Activated CD4-positive, alpha-beta memory T cell treated with anti-CD3 and anti-CD28 coated beads for 36 hours (primary cell): ENCODE measurements around the gene BMPR2. TPM values are rescaled to one million over a fixed set of nuclear protein-coding genes. Genes with fewer than 3 reads are reported as not detected.
A peak's percentile ranks its signal among the peaks of the same experiment; 100 is the strongest.

Experiments
- CTCF ChIA-PET: fragments of 350-600 bp; sonication (Branson Sonifier 250); formaldehyde crosslinking; loops from one replicate; lab custom pipeline; 2021; ENCODE audit warnings: antibody characterized with exemption, inconsistent platforms; lab: Charles Lee
- POLR2A ChIA-PET: fragments of 350-600 bp; sonication (Branson Sonifier 250); formaldehyde crosslinking; loops from one replicate; lab custom pipeline; 2021; ENCODE audit warnings: antibody characterized with exemption; lab: Charles Lee
- DNase-seq: peaks from one replicate; pipeline ENCODE4 v3.0.0-alpha.2; 2020
- H3K27ac Mint-ChIP-seq: one replicate; pipeline ENCODE4 v1.8.0; 2021; ENCODE audit warnings: mixed read lengths
- H3K27me3 Mint-ChIP-seq: one replicate; pipeline ENCODE4 v1.8.0; 2021; ENCODE audit warnings: mixed read lengths
- H3K36me3 Mint-ChIP-seq: one replicate; pipeline ENCODE4 v1.8.0; 2021; ENCODE audit warnings: mixed read lengths
- H3K4me1 Mint-ChIP-seq: one replicate; pipeline ENCODE4 v1.8.0; 2021; ENCODE audit warnings: low read depth, mixed read lengths
- H3K4me3 Mint-ChIP-seq: one replicate; pipeline ENCODE4 v1.8.0; 2021; ENCODE audit warnings: mild to moderate bottlenecking, mixed read lengths
- H3K9me3 Mint-ChIP-seq: one replicate; pipeline ENCODE4 v1.8.0; 2021; ENCODE audit warnings: mixed read lengths
- intact Hi-C: fragments of 100-400 bp; cut with micrococcal nuclease; formaldehyde crosslinking; loops from one replicate; pipeline ENCODE4 v1.15.1; 2023
- total RNA-seq, 2 experiments: library from RNA; stranded (reverse); gene quantifications; one replicate each; pipeline ENCODE4 v1.2.3, GENCODE V29; 2021

The BMPR2 gene
- total RNA-seq, 2 experiments from 2014 or later: 8.2 to 8.7 TPM

DNA sequence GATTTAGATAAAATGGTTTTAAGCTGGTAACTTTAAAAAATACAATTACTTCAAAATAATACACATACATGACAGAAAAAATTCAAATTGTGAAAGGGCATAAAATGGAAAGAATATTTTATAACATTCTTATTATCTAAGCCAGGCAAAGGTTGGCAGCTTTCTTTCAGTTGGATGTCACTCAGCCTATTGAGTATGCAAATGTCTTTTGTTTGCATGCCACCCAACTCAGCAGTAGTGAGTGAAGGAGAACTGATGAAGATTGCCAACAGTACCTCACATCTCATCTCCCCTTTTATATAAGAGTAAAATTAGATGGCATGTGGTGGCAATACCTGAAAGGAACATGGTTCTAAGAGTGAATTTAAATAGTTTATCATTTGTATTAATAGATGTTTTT, 24.8 kb downstream of the BMPR2 start:
- no peak for DNase-seq
- peaks cover 2% of the 10 kb centered on the region for H3K4me1 Mint-ChIP-seq
- POLR2A ChIA-PET: no interaction called here
- no peak overlapping the region for H3K27ac Mint-ChIP-seq
- H3K4me3 Mint-ChIP-seq: no peak overlapping the region
- H3K27me3 Mint-ChIP-seq: no peaks in the 10 kb centered on the region
- no peaks in the 10 kb centered on the region for H3K9me3 Mint-ChIP-seq
- H3K36me3 Mint-ChIP-seq: no peaks in the 10 kb centered on the region
- intact Hi-C loops: no loop called here
- CTCF ChIA-PET: no interaction called here

GRCh38 chr2:202405798-202406197, 29.7 kb downstream of the BMPR2 start:
- POLR2A ChIA-PET: no interaction called here
- intact Hi-C loops: no loop called here
- peaks cover 4% of the 10 kb centered on the region for H3K4me1 Mint-ChIP-seq

DNA sequence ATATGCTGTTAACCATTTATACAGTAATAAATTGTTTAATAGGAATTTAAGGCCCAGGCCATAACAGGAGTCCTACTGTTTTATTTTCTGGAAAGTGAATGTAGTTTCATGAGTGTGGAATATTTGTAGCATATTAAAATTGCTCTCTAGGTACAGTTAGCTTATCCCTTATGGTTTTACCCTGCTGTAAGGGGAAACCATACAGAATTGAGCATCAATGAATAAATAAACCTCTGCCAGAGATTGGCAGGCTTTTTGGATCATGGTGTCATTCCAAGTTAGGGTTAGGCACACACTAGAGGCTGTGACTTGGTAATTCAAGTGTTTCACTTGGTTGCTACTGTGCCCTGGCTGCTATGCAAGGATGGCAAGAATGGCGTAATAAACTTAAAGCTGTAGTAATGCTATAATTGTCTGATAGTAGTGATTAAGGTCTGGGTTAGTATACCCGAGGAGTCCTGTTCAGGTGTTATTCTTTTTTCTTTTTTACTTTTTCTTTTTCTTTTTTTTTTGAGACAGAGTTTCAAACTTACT, 30.4 kb downstream of the BMPR2 start:
- POLR2A ChIA-PET: no interaction called here
- DNase-seq: no peak
- CTCF ChIA-PET: no interaction called here
- Mint-ChIP-seq H3K36me3 (no peaks in the 10 kb centered on the region), H3K4me1 (peaks cover 4% of the 10 kb centered on the region), H3K9me3 (no peaks in the 10 kb centered on the region), H3K4me3 (no peak overlapping the region), H3K27me3 (no peaks in the 10 kb centered on the region), H3K27ac (no peak overlapping the region)
- intact Hi-C loops: no loop called here

More at GRCh38 chr2:202405798-202406197, 29.7 kb downstream of the BMPR2 start:
- Mint-ChIP-seq H3K27me3 (no peaks in the 10 kb centered on the region), H3K27ac (no peak overlapping the region), H3K9me3 (no peaks in the 10 kb centered on the region), H3K36me3 (no peaks in the 10 kb centered on the region), H3K4me3 (no peak overlapping the region)
- CTCF ChIA-PET: no interaction called here
- no peak for DNase-seq

DNA sequence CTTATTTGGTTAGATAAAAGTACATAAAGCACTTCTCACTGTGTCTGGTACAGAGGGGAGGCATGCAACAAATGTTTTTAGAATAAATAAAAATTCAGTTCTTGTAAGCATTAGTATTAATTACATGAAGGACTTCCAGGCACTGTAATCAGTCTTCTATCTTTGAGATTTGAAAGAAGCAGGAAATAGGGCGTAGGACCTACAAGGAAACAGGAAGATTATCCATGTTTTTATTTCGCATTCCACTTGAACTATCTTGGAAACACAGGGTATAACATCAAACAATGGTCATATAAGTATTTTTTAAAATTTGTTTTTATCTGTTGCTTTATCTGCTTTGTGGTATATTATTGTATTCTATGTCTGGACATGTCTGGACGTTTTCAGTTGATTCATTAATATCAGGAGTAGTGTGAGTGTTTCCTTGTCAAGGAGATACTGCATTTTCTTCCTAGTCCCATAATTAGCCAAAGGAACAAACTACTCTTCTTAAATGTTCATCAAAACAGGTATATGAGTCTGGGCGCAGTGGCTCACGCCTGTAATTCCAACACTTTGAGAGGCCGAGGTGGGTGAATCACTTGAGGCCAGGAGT, 32.5 kb downstream of the BMPR2 start:
- intact Hi-C loops: no loop called here
- no peak for DNase-seq
- POLR2A ChIA-PET: no interaction called here
- Mint-ChIP-seq H3K27me3 (no peaks in the 10 kb centered on the region), H3K36me3 (no peaks in the 10 kb centered on the region), H3K4me3 (no peak overlapping the region), H3K27ac (no peak overlapping the region), H3K4me1 (peaks cover 4% of the 10 kb centered on the region), H3K9me3 (no peaks in the 10 kb centered on the region)
- CTCF ChIA-PET: no interaction called here

DNA sequence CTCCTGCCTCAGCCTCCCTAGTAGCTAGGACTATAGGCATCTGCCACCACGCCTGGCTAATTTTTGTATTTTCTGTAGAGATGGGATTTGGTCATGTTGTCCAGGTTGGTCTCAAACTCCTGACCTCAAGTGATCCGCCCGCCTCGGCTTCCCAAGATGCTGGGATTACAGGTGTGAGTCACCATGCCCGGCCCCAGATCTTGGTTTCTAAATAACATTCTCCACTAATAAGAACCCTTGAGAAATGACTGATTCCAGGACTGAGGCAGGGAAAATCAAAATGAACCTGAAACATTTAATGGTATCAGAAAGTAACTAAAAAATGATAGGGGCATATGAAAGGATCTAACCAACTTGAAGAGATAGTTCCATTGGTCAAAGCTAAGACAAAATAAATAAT, 34.0 kb downstream of the BMPR2 start:
- H3K27ac Mint-ChIP-seq: no peak overlapping the region
- no peaks in the 10 kb centered on the region for H3K27me3 Mint-ChIP-seq
- H3K36me3 Mint-ChIP-seq: no peaks in the 10 kb centered on the region
- no peaks in the 10 kb centered on the region for H3K9me3 Mint-ChIP-seq
- H3K4me1 Mint-ChIP-seq: peaks cover 4% of the 10 kb centered on the region
- intact Hi-C loops: no loop called here
- no peak overlapping the region for H3K4me3 Mint-ChIP-seq
- ChIA-PET POLR2A (no interaction called here), CTCF (no interaction called here)
- DNase-seq: peak; percentile 24

- H3K9me3 Mint-ChIP-seq: no peaks in the 10 kb centered on the region
- no peak overlapping the region for H3K27ac Mint-ChIP-seq
- H3K4me1 Mint-ChIP-seq: peaks cover 4% of the 10 kb centered on the region
- ChIA-PET POLR2A (no interaction called here), CTCF (no interaction called here)
- DNase-seq: no peak
- intact Hi-C loops: no loop called here
- H3K27me3 Mint-ChIP-seq: no peaks in the 10 kb centered on the region
- no peak overlapping the region for H3K4me3 Mint-ChIP-seq
- no peaks in the 10 kb centered on the region for H3K36me3 Mint-ChIP-seq
These were observed 35.0 kb downstream of the BMPR2 start for GRCh38 chr2:202411097-202411496.

GRCh38 chr2:202418027-202418426, 41.9 kb downstream of the BMPR2 start:
- no peak for DNase-seq
- H3K4me3 Mint-ChIP-seq: no peak overlapping the region
- no peaks in the 10 kb centered on the region for H3K9me3 Mint-ChIP-seq
- H3K36me3 Mint-ChIP-seq: no peaks in the 10 kb centered on the region
- CTCF ChIA-PET: no interaction called here
- no peak overlapping the region for H3K27ac Mint-ChIP-seq
- H3K27me3 Mint-ChIP-seq: no peaks in the 10 kb centered on the region
- POLR2A ChIA-PET: no interaction called here
- intact Hi-C loops: no loop called here
- H3K4me1 Mint-ChIP-seq: no peaks in the 10 kb centered on the region

DNA sequence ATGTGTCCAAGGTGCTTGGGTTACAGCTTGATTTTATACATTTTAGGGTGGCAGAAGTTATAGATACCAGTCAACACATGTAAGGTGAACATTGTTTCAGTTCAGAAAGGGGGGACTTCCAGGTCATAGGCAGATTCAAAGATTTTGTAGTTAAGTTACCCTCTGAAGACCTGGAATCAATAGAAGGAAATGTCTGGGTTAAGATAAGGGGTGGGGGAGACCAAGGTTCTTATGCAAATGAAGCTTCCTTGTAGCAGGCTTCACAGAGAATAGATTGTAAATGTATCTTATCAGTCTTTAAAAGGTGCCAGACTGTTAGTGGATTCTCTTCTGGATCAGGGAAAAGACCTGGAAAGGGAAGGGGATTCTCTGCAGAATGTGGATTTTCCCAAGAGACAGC, 42.4 kb downstream of the BMPR2 start:
- no peak overlapping the region for H3K27ac Mint-ChIP-seq

GRCh38 chr2:202423139-202423538, 47.0 kb downstream of the BMPR2 start:
- DNase-seq: no peak
- no peaks in the 10 kb centered on the region for H3K36me3 Mint-ChIP-seq
- H3K27ac Mint-ChIP-seq: no peak overlapping the region
- intact Hi-C loops: no loop called here
- H3K4me3 Mint-ChIP-seq: no peak overlapping the region
- H3K4me1 Mint-ChIP-seq: no peaks in the 10 kb centered on the region
- H3K27me3 Mint-ChIP-seq: no peaks in the 10 kb centered on the region
- ChIA-PET CTCF (no interaction called here), POLR2A (no interaction called here)
- no peaks in the 10 kb centered on the region for H3K9me3 Mint-ChIP-seq

More for the DNA sequence above, 42.4 kb downstream of the BMPR2 start:
- no peak for DNase-seq
- Mint-ChIP-seq H3K27me3 (no peaks in the 10 kb centered on the region), H3K4me3 (no peak overlapping the region), H3K36me3 (no peaks in the 10 kb centered on the region), H3K9me3 (no peaks in the 10 kb centered on the region), H3K4me1 (no peaks in the 10 kb centered on the region)
- intact Hi-C loops: no loop called here
- ChIA-PET POLR2A (no interaction called here), CTCF (no interaction called here)

- H3K27ac Mint-ChIP-seq: no peak overlapping the region
- no peaks in the 10 kb centered on the region for H3K27me3 Mint-ChIP-seq
- CTCF ChIA-PET: no interaction called here
- peaks cover 12% of the 10 kb centered on the region for H3K36me3 Mint-ChIP-seq
- intact Hi-C loops: no loop called here
- no peaks in the 10 kb centered on the region for H3K4me1 Mint-ChIP-seq
- no peak overlapping the region for H3K4me3 Mint-ChIP-seq
- H3K9me3 Mint-ChIP-seq: peaks cover 14% of the 10 kb centered on the region
- POLR2A ChIA-PET: no interaction called here
- DNase-seq: no peak
These were observed 48.9 kb downstream of the BMPR2 start for GRCh38 chr2:202425036-202425435.

DNA sequence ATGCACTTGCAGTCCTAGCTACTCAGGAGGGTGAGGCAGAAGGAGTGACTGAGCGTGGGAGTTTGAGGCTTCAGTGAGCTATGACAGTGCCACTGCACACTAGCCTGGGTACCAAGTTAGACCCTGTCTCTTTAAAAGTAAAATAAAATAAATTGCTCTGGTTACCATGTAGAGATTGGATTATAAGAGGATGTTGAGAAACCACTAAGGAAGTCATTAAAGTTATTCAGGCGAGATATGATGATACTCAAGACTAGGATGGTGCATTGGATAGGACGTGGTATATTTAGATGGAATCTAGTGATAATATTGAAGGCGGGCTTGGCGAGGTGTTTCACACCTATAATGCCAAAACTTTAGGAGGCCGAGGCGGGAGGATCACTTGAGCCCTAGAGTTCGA, 50.6 kb downstream of the BMPR2 start:
- ChIA-PET POLR2A (no interaction called here), CTCF (no interaction called here)
- no peak overlapping the region for H3K27ac Mint-ChIP-seq
- no peak overlapping the region for H3K4me3 Mint-ChIP-seq
- peaks cover 12% of the 10 kb centered on the region for H3K36me3 Mint-ChIP-seq
- no peaks in the 10 kb centered on the region for H3K4me1 Mint-ChIP-seq
- no peak for DNase-seq
- H3K27me3 Mint-ChIP-seq: no peaks in the 10 kb centered on the region
- peaks cover 14% of the 10 kb centered on the region for H3K9me3 Mint-ChIP-seq
- intact Hi-C loops: no loop called here

DNA sequence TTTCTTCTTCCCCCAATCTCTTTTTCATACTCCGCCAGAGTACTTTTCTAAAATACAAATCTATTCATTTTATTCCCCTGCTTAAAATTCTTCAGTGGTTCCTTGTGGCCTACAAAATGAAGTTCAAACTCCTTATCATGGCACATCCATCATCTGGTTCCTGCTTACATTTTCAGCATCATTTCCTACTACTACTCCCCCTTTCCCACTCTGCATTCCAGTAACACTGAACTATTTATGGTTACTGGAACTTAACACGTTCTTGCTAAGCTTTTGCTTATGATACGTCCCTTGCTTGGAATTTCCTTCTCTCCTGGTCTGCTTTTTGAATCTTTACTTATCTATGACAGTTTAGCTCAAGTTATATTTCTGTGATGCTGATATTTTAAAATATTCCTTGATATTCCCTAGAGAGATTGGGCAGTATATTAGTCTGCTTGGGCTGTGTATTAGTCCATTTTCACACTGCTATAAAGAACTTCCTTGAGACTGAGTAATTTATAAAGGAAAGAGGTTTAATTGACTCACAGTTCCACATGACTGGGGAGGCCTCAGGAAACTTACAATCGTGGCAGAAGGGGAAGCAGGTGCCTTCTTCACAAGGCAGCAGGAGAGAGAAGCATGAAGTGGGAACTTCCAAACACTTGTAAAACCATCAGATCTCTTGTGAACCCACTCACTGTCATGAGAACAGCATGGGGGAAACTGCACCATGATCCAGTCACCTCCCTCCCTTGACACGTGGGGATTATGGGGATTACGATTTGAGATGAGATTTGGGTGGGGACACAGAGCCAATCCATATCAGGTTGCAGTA, 53.2 kb downstream of the BMPR2 start:
- intact Hi-C loops: no loop called here

DNA sequence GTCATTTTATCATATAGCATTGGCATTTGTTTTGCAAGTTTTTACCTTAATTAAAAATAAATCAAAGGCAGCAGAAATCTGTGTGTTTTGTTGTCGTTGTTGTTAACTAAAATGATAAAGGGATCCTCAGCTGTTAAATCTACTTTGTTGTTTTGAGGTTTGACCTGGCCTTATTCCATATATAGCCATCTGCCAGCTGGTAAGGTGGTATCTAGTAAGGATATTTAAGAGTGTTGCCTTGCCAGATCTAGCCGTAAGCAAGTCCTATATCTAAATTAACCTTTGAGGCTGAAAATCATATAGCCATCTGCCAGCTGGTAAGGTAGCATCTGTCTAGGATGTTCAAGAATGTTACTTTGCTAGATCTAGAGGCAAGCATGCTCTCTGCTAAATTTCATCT, 56.6 kb downstream of the BMPR2 start:
- CTCF ChIA-PET: no interaction called here
- intact Hi-C loops: no loop called here
- no peak for DNase-seq
- H3K4me1 Mint-ChIP-seq: no peaks in the 10 kb centered on the region
- H3K27ac Mint-ChIP-seq: no peak overlapping the region
- peaks cover 14% of the 10 kb centered on the region for H3K9me3 Mint-ChIP-seq
- no peaks in the 10 kb centered on the region for H3K27me3 Mint-ChIP-seq
- H3K4me3 Mint-ChIP-seq: no peak overlapping the region
- H3K36me3 Mint-ChIP-seq: peaks cover 12% of the 10 kb centered on the region
- POLR2A ChIA-PET: no interaction called here

More for the DNA sequence above, 53.2 kb downstream of the BMPR2 start:
- DNase-seq: no peak
- Mint-ChIP-seq H3K27me3 (no peaks in the 10 kb centered on the region), H3K36me3 (peaks cover 12% of the 10 kb centered on the region), H3K4me1 (no peaks in the 10 kb centered on the region), H3K4me3 (no peak overlapping the region), H3K27ac (no peak overlapping the region), H3K9me3 (peaks cover 14% of the 10 kb centered on the region)
- POLR2A ChIA-PET: no interaction called here
- CTCF ChIA-PET: no interaction called here
